GM18867 (cell line): ENCODE results near the gene RPP21.

Source experiments
- ATAC-seq: cut with Tn5 transposase; IDR thresholded peaks from one replicate; pipeline ENCODE4 v1.9.1; 2021; ENCODE audit warnings: mild to moderate bottlenecking, moderate library complexity; ENCODE audit not compliant: unreplicated experiment

The RPP21 gene

GRCh38 chr6:30328397-30328796 lies 16.6 kb upstream of the RPP21 start:
- no peak for ATAC-seq

GRCh38 chr6:30329331-30329730 lies 15.6 kb upstream of the RPP21 start:
- ATAC-seq, result no peak

- ATAC-seq, result no peak
Measured at GRCh38 chr6:30331981-30332380, 13.0 kb upstream of the RPP21 start.

GRCh38 chr6:30334075-30334783 lies 10.7 kb upstream of the RPP21 start:
- ATAC-seq, result no peak

GRCh38 chr6:30340589-30341054 lies 4.3 kb upstream of the RPP21 start:
- ATAC-seq, result no peak

- ATAC-seq, result no peak
Measured at GRCh38 chr6:30341218-30341617, 3.7 kb upstream of the RPP21 start.

- ATAC-seq, result no peak
Measured at GRCh38 chr6:30341728-30342127, 3.2 kb upstream of the RPP21 start.

- no peak for ATAC-seq
Measured at GRCh38 chr6:30344191-30344867, 627 bp upstream of the RPP21 start.

- ATAC-seq, result no peak
Measured at GRCh38 chr6:30345852-30346251, 896 bp downstream of the RPP21 start.

- no peak for ATAC-seq
Measured at GRCh38 chr6:30348957-30349356, 4.0 kb downstream of the RPP21 start.

GRCh38 chr6:30349421-30350177 lies 4.6 kb downstream of the RPP21 start:
- no peak for ATAC-seq

GRCh38 chr6:30350524-30350923 lies 5.6 kb downstream of the RPP21 start:
- no peak for ATAC-seq

- ATAC-seq, result no peak
Measured at GRCh38 chr6:30352550-30352949, 7.6 kb downstream of the RPP21 start.

- no peak for ATAC-seq
Measured at GRCh38 chr6:30355281-30355680, 10.3 kb downstream of the RPP21 start.

GRCh38 chr6:30356536-30356935 lies 11.6 kb downstream of the RPP21 start:
- ATAC-seq, result no peak

- no peak for ATAC-seq
Measured at GRCh38 chr6:30357678-30358540, 13.0 kb downstream of the RPP21 start.

GRCh38 chr6:30359276-30359675 lies 14.3 kb downstream of the RPP21 start:
- ATAC-seq, result no peak

GRCh38 chr6:30360139-30360538 lies 15.2 kb downstream of the RPP21 start:
- no peak for ATAC-seq

GRCh38 chr6:30361661-30362060 lies 16.7 kb downstream of the RPP21 start:
- no peak for ATAC-seq

- no peak for ATAC-seq
Measured at GRCh38 chr6:30363459-30363858, 18.5 kb downstream of the RPP21 start.

- ATAC-seq, result no peak
Measured at GRCh38 chr6:30364591-30364990, 19.6 kb downstream of the RPP21 start.
